KMS-11 (cell line): Measurements from ENCODE around the gene CTTNBP2.

ENCODE experiments used
- H2AFZ ChIP-seq: fragments of 200-600 bp; sonication (generic); 2 replicates; pipeline ENCODE4 v1.6.1; 2016; ENCODE audit warnings: antibody characterized with exemption, mixed run types, low read depth
- H3K27ac ChIP-seq: fragments of 200-600 bp; sonication (generic); 2 replicates; pipeline ENCODE4 v1.6.1; 2016; ENCODE audit warnings: mild to moderate bottlenecking, mixed run types
- H3K27me3 ChIP-seq: fragments of 200-600 bp; sonication (generic); 2 replicates; pipeline ENCODE4 v1.6.1; 2017; ENCODE audit warnings: mild to moderate bottlenecking, low read depth, mixed run types, moderate library complexity; ENCODE audit not compliant: insufficient read depth
- H3K36me3 ChIP-seq: fragments of 200-600 bp; sonication (generic); 2 replicates; pipeline ENCODE4 v1.6.1; 2017; ENCODE audit warnings: mild to moderate bottlenecking, mixed run types; ENCODE audit not compliant: insufficient read depth
- H3K4me1 ChIP-seq: fragments of 200-600 bp; sonication (generic); 2 replicates; pipeline ENCODE4 v1.6.1; 2016; ENCODE audit warnings: mild to moderate bottlenecking, low read depth, mixed run types; ENCODE audit not compliant: poor library complexity, severe bottlenecking
- H3K4me2 ChIP-seq: fragments of 200-600 bp; sonication (generic); 2 replicates; pipeline ENCODE4 v1.7.0; 2016; ENCODE audit warnings: mild to moderate bottlenecking, mixed run types
- H3K4me3 ChIP-seq: fragments of 200-600 bp; sonication (generic); IDR thresholded peaks from 2 replicates; pipeline ENCODE4 v1.6.1; 2017; ENCODE audit warnings: low read depth, low read length, mixed read lengths; ENCODE audit not compliant: insufficient read depth
- H3K79me2 ChIP-seq: fragments of 200-600 bp; sonication (generic); 2 replicates; pipeline ENCODE4 v1.6.1; 2016; ENCODE audit warnings: low read depth, mixed run types; ENCODE audit not compliant: insufficient read depth
- H3K9ac ChIP-seq: fragments of 200-600 bp; sonication (generic); 2 replicates; pipeline ENCODE4 v1.6.1; 2016; ENCODE audit warnings: mild to moderate bottlenecking, mixed run types
- H4K20me1 ChIP-seq: fragments of 200-600 bp; sonication (generic); 2 replicates; pipeline ENCODE4 v1.6.1; 2016; ENCODE audit warnings: mild to moderate bottlenecking, mixed run types; ENCODE audit not compliant: insufficient read depth
- TF ChIP-seq, protein P1 (sequence below): fragments of 200-600 bp; sonication (generic); conservative IDR thresholded peaks from 2 replicates; pipeline ENCODE4 v1.6.1; 2017; ENCODE audit warnings: low read depth, mild to moderate bottlenecking, antibody characterized with exemption, low read length, moderate library complexity, mixed read lengths

Gene CTTNBP2

GRCh38 chr7:117756586-117757085 lies 116.6 kb downstream of the CTTNBP2 start:
- Histone ChIP-seq H3K79me2 (no peaks in the 10 kb centered on the region), H3K27ac (no peak overlapping the region), H3K9ac (no peak overlapping the region), H3K36me3 (no peaks in the 10 kb centered on the region), H4K20me1 (no peaks in the 10 kb centered on the region), H3K27me3 (no peaks in the 10 kb centered on the region), H2AFZ (no peak overlapping the region), H3K4me1 (no peaks in the 10 kb centered on the region), H3K4me3 (no peak overlapping the region), H3K4me2 (no peak overlapping the region)
- TF ChIP-seq, protein P1, sequence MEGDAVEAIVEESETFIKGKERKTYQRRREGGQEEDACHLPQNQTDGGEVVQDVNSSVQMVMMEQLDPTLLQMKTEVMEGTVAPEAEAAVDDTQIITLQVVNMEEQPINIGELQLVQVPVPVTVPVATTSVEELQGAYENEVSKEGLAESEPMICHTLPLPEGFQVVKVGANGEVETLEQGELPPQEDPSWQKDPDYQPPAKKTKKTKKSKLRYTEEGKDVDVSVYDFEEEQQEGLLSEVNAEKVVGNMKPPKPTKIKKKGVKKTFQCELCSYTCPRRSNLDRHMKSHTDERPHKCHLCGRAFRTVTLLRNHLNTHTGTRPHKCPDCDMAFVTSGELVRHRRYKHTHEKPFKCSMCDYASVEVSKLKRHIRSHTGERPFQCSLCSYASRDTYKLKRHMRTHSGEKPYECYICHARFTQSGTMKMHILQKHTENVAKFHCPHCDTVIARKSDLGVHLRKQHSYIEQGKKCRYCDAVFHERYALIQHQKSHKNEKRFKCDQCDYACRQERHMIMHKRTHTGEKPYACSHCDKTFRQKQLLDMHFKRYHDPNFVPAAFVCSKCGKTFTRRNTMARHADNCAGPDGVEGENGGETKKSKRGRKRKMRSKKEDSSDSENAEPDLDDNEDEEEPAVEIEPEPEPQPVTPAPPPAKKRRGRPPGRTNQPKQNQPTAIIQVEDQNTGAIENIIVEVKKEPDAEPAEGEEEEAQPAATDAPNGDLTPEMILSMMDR: no peak

DNA sequence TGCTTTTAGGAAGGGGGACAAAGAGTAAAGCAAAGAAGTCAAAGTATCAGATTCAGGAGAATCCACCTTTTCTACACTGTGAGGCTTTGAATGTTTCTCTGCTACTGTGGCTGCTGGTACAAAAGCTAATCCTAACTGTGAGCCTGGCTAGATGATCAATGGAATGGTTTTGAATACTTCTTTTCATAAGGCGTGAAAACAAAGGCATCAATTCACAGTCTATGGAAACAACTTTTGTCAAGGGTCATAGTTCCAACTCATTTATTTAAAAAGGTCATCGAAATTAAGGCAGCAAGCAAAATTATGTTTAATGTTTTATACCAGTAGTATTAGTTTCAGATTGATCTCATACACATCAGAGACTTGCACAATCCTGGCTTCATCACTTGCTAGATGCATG lies 118.1 kb downstream of the CTTNBP2 start:
- Histone ChIP-seq H2AFZ (no peak overlapping the region), H4K20me1 (no peaks in the 10 kb centered on the region), H3K4me2 (no peak overlapping the region), H3K4me3 (no peak overlapping the region), H3K79me2 (no peaks in the 10 kb centered on the region), H3K36me3 (no peaks in the 10 kb centered on the region), H3K4me1 (no peaks in the 10 kb centered on the region), H3K27me3 (no peaks in the 10 kb centered on the region), H3K9ac (no peak overlapping the region), H3K27ac (no peak overlapping the region)
- TF ChIP-seq, protein P1: no peak

GRCh38 chr7:117751775-117752174 lies 121.5 kb downstream of the CTTNBP2 start:
- Histone ChIP-seq H3K27ac (no peak overlapping the region), H3K79me2 (no peaks in the 10 kb centered on the region), H3K36me3 (no peaks in the 10 kb centered on the region)

DNA sequence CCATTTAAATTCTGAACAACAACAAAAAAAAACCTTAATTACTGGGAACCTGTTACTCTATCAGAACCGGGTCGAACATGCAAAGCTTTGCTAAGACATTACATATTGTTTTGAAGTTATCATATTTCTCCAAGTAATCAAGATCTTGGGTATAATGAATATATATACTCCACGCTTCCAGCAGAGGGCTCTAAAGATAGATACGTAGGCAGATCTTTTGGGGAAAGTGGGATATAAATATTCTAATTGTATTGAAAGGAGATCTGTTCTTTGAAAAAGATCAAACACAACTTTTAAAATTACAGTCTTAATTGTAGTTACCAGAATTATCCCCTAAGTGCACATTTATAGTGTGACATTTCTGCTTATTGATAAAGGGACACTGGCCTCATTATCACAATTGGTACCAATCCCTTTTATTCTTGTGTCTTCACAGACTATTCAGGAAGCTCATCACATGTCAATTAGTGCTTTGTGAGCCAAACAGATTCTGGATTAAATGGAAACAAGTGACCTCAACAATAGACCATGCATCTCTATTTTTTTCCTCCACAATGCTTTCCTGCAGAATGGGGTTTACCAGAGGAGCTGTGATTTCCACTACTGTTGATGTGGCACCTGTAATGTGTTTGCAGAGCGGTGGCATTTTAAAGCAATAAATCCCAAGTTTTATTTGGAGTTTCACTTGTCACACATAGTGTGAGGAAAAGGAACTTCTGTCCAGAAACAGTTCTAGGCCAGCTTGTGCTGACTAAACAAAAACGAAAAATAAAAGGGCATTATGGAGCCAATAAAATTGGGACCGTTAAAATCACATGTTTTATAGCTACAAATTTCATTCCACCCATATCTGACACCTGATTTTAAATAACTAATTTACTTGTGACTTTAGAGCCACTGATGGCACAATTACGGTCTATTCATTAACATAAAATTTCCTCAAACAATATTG lies 122.4 kb downstream of the CTTNBP2 start:
- no peak overlapping the region for H2AFZ ChIP-seq
- H3K4me2 ChIP-seq: no peak overlapping the region
- H3K79me2 ChIP-seq: no peaks in the 10 kb centered on the region
- no peaks in the 10 kb centered on the region for H3K4me1 ChIP-seq
- H3K27ac ChIP-seq: no peak overlapping the region
- H3K36me3 ChIP-seq: no peaks in the 10 kb centered on the region
- no peak overlapping the region for H3K4me3 ChIP-seq
- TF ChIP-seq, protein P1: peak; percentile 81
- H3K27me3 ChIP-seq: no peaks in the 10 kb centered on the region
- no peak overlapping the region for H3K9ac ChIP-seq
- no peaks in the 10 kb centered on the region for H4K20me1 ChIP-seq

More at GRCh38 chr7:117751775-117752174, 121.5 kb downstream of the CTTNBP2 start:
- Histone ChIP-seq H3K27me3 (no peaks in the 10 kb centered on the region), H3K9ac (no peak overlapping the region), H2AFZ (no peak overlapping the region), H3K4me3 (no peak overlapping the region), H3K4me2 (no peak overlapping the region), H3K4me1 (no peaks in the 10 kb centered on the region), H4K20me1 (no peaks in the 10 kb centered on the region)
- TF ChIP-seq, protein P1: no peak
